Adrenal gland (tissue), 5 donors: ENCODE results near the gene CAMK1.

Experiments used
- POLR2A ChIP-seq, 2 donors: fragments of 450-650 bp; IDR thresholded peaks; one replicate each; pipeline ENCODE4 v1.6.1; 2017; ENCODE audit warnings: antibody characterized with exemption in 2 of 2, mild to moderate bottlenecking in 2 of 2, moderate library complexity in 1 of 2
- TF ChIP-seq, protein P1 (sequence below), 6 experiments: fragments of 450-650 bp in 4 of 6; fragments of 200-600 bp in 2 of 6; sonication (generic) in 1 of 6; IDR thresholded peaks; 1 replicate in 5 of 6; 2 replicates in 1 of 6; pipeline versions ENCODE4 v1.5.1 to v1.8.0; 2016 to 2021; ENCODE audit warnings: antibody characterized with exemption in 6 of 6, mild to moderate bottlenecking in 2 of 6, moderate library complexity in 1 of 6
- donor health status: DM: no; HTN: no; CAD: no.

DNA sequence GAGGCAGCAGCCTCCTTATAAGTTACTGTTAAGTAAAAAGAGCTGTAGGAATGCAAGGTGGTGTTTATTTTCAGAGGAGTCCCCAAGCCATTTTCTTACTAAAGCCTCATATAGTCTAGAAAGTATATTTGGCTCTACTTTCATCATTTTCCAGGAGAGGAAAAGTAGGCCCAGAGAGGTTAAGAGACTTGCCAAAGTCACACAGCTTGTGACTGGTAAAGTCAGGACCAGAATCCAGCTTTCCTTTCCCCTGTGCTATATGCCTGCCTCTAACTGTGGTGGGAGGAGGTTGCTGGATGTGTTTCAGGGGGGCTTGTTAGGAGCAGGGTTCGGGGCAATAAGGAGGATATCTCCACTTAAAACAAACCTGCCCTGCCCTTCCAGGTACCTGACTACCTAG lies 27.2 kb downstream of the CAMK1 start:
- TF ChIP-seq, protein P1, sequence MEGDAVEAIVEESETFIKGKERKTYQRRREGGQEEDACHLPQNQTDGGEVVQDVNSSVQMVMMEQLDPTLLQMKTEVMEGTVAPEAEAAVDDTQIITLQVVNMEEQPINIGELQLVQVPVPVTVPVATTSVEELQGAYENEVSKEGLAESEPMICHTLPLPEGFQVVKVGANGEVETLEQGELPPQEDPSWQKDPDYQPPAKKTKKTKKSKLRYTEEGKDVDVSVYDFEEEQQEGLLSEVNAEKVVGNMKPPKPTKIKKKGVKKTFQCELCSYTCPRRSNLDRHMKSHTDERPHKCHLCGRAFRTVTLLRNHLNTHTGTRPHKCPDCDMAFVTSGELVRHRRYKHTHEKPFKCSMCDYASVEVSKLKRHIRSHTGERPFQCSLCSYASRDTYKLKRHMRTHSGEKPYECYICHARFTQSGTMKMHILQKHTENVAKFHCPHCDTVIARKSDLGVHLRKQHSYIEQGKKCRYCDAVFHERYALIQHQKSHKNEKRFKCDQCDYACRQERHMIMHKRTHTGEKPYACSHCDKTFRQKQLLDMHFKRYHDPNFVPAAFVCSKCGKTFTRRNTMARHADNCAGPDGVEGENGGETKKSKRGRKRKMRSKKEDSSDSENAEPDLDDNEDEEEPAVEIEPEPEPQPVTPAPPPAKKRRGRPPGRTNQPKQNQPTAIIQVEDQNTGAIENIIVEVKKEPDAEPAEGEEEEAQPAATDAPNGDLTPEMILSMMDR (IDR thresholded peaks at IDR 0.05), result no peak
- TF ChIP-seq POLR2A (IDR thresholded peaks at IDR 0.05), result no peak
